HG03095 (cell line): ENCODE data around the gene LCLAT1.
"Not testable (repeated sequence)": the region's sequence is repeated elsewhere in the genome, so short reads cannot be mapped to it uniquely, and the experiment has no call there.

ENCODE experiments used
- ATAC-seq: cut with Tn5 transposase; IDR thresholded peaks from one replicate; pipeline ENCODE4 v1.9.1; 2021; ENCODE audit warnings: moderate library complexity; ENCODE audit not compliant: unreplicated experiment

The LCLAT1 gene

DNA sequence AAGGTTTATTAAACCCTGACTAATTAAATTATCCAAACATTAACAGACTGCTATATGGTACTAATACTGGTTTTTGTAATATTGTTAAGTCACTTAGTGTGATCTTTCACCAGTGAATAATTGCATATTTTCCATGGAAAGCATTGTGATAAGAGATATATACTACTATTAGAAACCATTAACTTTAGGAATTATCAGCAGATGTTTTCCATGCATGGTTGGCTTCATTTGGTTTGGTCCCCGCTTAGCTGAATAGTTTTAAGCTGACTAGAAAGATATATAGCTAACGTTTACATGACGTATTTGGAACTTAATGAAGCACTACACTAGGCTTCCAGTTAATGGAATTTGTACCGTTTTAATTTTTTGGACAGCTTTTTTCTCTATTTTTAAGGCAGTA lies 37.9 kb downstream of the LCLAT1 start:
- no peak for ATAC-seq

GRCh38 chr2:30486655-30487054 lies 39.6 kb downstream of the LCLAT1 start:
- ATAC-seq, result no peak

DNA sequence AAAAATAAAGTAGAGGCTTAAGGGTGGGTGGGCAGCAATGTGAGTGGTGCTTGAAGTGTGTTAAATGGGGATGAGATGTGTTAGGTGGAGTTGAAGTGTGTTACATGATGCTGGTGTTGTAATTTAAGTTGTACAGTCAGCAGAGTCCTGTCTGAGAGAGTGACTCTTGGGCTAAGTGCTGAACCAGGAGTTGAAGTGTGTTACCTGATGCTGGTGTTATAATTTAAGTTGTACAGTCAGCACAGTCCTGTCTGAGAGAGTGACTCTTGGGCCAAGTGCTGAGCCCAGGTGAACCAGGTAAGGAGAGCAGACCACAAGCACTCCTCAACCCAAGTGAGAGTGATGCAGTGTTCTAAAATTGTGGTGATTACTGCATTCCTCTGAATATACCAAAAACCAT lies 40.6 kb downstream of the LCLAT1 start:
- no peak for ATAC-seq

DNA sequence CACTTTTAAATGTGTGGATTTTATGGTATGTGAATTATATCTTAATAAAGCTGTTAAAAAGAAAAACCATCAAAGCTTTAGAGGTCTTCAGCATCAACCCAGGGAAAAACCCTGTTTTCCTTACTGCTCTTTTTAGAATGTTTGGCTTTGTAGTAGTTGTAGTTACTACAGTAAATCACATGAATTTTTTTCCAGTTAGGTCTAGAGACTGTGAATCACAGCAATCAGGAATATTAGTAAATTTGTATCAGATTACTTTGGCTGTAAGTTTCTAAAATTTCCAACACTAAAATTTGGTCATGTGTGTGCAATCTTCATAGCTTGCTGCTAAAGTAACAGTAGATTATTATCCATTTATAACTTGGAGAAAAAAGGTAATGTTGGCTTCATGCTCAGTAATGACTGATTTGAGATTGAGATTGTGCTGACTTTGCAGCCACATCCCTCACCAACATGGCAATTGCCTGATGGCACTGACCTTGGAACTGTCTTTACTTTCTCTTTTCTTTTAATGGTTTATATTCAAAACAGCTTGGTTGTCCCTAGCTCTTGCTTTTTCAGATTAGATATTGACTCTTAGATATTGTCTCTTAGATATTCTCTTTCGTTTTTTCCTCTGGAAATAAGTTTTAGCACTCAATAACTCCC lies 41.1 kb downstream of the LCLAT1 start:
- no peak for ATAC-seq

GRCh38 chr2:30491225-30491624 lies 44.2 kb downstream of the LCLAT1 start:
- ATAC-seq, result no peak

DNA sequence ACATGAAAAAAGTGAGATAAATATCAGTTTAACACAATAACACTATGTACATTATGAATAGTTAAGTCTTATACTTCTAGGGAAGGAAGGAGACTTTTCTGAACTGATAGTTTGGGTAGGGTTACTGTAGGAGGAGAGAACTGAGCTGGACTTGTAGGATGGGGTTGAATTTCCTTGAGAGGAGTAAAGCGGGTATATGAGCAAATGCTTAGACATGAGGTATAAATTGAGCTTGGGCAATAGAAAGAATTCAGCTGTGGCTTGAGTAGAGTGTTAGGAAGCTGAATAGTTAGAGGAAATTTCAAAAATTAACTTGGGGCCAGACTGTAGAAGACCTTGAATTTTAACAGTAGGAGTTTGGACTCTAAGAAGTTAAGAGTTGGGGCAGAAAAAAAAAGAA lies 45.1 kb downstream of the LCLAT1 start:
- no peak for ATAC-seq

GRCh38 chr2:30492619-30493018 lies 45.6 kb downstream of the LCLAT1 start:
- ATAC-seq, result no peak

DNA sequence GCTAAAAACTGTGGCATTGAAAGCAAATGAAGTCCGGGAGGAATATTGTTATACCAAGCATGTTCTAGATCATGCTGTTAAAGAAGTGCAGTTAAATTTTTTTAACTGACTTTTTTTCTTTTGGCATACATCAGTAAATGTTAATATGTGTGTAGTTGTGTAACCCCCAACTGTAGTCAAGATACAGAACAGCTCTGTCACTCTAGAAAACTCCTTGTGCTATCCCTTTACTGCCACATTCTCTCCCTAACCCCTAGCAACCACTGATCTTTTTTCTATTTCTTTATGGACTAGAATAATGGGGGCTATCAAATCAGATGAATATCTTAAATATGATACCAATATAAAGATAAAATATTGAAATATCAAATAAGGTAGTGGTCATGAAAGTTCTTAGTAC lies 46.4 kb downstream of the LCLAT1 start:
- ATAC-seq, result no peak

DNA sequence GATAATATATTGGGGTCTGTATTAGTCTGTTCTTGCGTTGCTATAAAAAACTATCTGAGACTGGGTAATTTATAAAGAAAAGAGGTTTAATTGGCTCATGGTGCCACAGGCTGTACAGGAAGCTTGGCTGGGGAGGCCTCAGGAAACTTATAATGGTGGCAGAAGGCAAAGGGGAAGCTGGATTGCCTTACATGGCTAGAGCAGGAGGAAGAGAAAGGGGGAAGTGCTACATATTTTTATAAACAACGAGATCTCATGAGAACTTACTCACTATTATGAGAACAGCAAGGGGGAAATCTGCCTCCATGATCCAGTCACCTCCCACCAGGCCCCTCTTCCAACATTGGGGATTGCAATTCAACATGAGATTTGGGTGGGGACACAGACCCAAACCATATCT lies 48.9 kb downstream of the LCLAT1 start:
- not testable (repeated sequence) for ATAC-seq

GRCh38 chr2:30499681-30500080 lies 52.6 kb downstream of the LCLAT1 start:
- no peak for ATAC-seq

DNA sequence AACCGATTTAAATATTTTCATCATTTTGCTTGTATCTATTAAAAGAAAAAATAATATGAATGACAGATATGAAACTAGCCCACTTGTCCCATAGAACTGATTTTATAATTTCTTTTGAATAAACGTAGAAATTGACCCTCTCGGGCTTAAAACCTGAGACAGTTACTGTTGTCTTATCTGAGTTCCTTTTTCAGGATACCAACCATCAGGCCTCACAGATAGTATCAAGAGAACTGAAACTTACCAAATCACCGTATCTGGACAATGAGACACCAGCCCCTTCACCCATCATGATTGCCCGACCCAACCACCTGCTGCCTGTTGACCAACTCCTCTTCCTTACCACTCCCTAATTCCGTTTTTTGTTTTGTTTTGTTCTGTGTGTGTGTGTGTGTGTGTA lies 53.7 kb downstream of the LCLAT1 start:
- ATAC-seq, result no peak

DNA sequence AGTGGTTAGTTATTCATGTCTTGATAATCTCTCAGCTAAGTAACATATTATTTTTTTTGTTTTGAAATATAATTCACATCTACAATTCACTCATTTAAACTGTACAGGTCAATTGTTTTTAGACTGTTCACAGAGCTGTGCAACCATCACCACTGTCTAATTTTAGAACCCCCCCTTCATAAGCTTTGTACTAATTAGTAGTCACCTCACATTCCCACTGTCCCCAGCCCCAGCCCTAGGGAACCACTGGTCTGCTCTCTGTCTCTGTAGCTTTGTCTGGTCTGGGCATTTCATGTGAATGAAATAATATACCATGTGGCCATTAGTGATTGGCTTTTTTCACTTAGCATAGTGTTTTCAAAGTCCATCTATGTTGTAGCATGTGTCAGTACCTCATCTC lies 55.3 kb downstream of the LCLAT1 start:
- no peak for ATAC-seq

GRCh38 chr2:30503007-30503694 lies 56.1 kb downstream of the LCLAT1 start:
- no peak for ATAC-seq

- no peak for ATAC-seq
Measured at GRCh38 chr2:30503695-30504052, 56.6 kb downstream of the LCLAT1 start.

DNA sequence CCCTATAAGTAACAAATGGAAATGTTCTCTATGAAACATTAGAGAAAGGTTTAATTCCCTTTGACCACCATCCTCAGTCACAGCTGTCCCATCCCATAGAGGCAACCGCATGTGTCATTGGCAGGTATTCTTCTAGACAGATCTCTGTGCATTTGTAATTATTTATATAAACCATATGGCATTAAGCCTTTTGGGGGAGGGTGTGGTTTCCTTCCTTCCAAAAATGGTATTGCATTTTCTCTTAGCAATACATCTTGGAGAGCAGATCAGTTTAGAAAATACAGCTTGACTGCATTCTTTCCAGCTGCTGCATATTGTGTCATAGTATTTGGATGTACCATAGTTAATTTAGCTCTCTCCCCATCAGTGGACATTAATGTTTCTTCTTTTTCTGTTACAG lies 57.7 kb downstream of the LCLAT1 start:
- no peak for ATAC-seq

- ATAC-seq, result no peak
Measured at GRCh38 chr2:30505500-30506180, 58.6 kb downstream of the LCLAT1 start.

GRCh38 chr2:30507460-30507859 lies 60.4 kb downstream of the LCLAT1 start:
- ATAC-seq, result not testable (repeated sequence)

DNA sequence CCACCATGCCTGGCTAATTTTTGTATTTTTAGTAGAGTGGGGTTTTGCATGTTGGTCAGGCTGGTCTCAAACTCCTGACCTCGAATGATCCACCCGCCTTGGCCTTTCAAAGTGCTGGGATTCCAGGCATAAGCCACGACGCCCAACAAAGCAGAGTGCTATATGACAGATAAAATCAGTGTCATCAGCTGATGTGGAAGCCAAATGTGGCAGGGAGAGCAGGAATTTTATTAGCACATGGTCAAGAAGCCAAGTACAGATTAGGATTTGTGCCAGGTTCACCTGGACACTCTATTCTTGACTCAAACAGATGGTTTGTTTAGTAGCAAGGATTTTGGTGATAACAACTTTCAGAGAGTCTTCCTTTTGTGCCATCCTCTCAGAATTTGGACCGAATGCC lies 62.7 kb downstream of the LCLAT1 start:
- no peak for ATAC-seq

- no peak for ATAC-seq
Measured at GRCh38 chr2:30510409-30510808, 63.4 kb downstream of the LCLAT1 start.

DNA sequence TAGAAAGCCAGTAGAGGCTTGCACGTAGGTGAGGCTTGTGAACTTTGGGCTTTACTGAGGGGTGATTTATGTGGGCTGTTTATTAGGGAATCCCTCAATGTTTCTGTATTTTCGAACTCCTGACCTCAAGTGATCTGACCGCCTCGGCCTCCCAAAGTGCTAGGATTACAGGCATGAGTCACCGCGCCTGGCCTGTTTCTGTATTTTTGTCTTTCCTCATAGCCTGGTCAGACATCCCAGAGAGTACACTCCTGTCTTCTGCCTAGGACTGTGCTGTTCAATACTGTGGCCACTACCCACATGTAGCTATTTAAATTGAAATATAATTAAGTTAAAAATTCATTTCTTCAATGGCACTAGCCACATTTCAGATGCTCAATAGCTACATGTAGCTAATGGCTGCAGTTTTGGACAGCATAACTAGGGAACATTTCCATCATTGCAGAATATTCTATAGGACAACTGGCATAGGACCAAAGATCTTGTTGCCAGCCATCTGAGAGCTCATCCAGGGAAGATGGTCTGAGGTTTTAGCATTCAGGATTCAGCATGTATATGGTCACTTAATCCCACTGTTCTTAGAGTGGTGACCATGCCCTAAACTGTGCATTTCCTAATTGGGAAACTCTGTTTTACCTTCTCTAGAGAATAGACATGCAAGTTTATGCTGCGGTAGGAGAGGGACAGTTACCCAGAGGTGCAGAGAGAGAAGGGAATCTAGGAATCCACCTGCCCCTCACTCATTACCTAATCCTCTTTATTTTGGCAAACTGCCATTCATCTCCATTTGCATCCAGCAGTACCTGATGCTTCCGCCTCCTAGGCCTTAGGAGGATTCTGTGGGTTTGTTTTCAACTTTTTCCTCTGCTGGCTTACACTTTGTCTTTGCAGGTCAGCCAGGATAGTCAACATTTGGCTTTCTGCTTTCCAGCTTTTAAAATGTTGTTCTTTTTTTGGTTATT lies 64.4 kb downstream of the LCLAT1 start:
- no peak for ATAC-seq

- ATAC-seq, result no peak
Measured at GRCh38 chr2:30512243-30512886, 65.3 kb downstream of the LCLAT1 start.
